ENCODE data around the gene LGR4. TPM values are rescaled to one million over a fixed set of nuclear protein-coding genes. Genes with fewer than 3 reads are reported as not detected.

The LGR4 gene
- total and polyA plus RNA-seq, 2 experiments from 2014 or later, result 22.6 to 99.6 TPM

GRCh38 chr11:27383645-27384044 is 88.9 kb downstream of the LGR4 start (continued):
- TF ChIP-seq ZNF462 (CRISPR knock-in tag; IDR thresholded peaks at IDR 0.05), result no peak

- no peak overlapping the region for H3K4me2 ChIP-seq
- Mint-ChIP-seq H3K36me3 (ENCODE audit: low read depth) (peaks cover 42% of the 10 kb centered on the region), H3K9me3 (no peaks in the 10 kb centered on the region), H3K27me3 (ENCODE audit: insufficient read depth, low read depth, poor library complexity) (no peaks in the 10 kb centered on the region), H3K4me1 (peaks cover 3% of the 10 kb centered on the region; the same call in 1 of the 3 replicates), H3K27ac (no peak overlapping the region), H3K4me3 (no peak overlapping the region)
- DNase-seq (ENCODE audit: low spot score), result no peak
- no peaks in the 10 kb centered on the region for H4K20me1 ChIP-seq (replicated peaks; ENCODE audit: insufficient read depth)
- H3K4me1 ChIP-seq (ENCODE audit: insufficient read depth), result peaks cover 6% of the 10 kb centered on the region; the same call in 1 of the 2 replicates
- ATAC-seq, result no peak
- H3K27me3 ChIP-seq (ENCODE audit: insufficient read depth), result no peaks in the 10 kb centered on the region
- H3K9me2 ChIP-seq (ENCODE audit: insufficient read depth), result no peaks in the 10 kb centered on the region
- no peaks in the 10 kb centered on the region for H3K79me2 ChIP-seq (replicated peaks; ENCODE audit: insufficient read depth)
- no peak overlapping the region for H3K27ac ChIP-seq (ENCODE audit: low read depth)
- H2AFZ ChIP-seq, result no peak overlapping the region
- H3K36me3 ChIP-seq (ENCODE audit: insufficient read depth), result peaks cover 36% of the 10 kb centered on the region
- H3F3A ChIP-seq (replicated peaks; ENCODE audit: low read depth), result no peaks in the 10 kb centered on the region
- no peak overlapping the region for H3K4me3 ChIP-seq
- TF ChIP-seq CTCF (conservative IDR thresholded peaks at IDR 0.05; ENCODE audit: low read depth in 2 of 2), result no peak
- TF ChIP-seq ZNF331 (CRISPR knock-in tag; IDR thresholded peaks at IDR 0.05; ENCODE audit: low read depth), result no peak
- TF ChIP-seq CREB1 (CRISPR knock-in tag; IDR thresholded peaks at IDR 0.05; ENCODE audit: low read depth), result no peak
- no peak for TF ChIP-seq REST (IDR thresholded peaks at IDR 0.05; ENCODE audit: unreplicated experiment)
- TF ChIP-seq POLR2AphosphoS5 (IDR thresholded peaks at IDR 0.05; ENCODE audit: low read depth), result no peak
- TF ChIP-seq NANOG (IDR thresholded peaks at IDR 0.05; ENCODE audit: borderline replicate concordance), result no peak
Observed at GRCh38 chr11:27381238-27381666, 91.3 kb downstream of the LGR4 start.

Measured in GM23338 (cell line).